ENCODE data around the gene TERT.
A peak's percentile ranks its signal among the peaks of the same experiment; 100 is the strongest.
"Not testable (repeated sequence)": the region's sequence is repeated elsewhere in the genome, so short reads cannot be mapped to it uniquely, and the experiment has no call there.

Gene TERT

DNA sequence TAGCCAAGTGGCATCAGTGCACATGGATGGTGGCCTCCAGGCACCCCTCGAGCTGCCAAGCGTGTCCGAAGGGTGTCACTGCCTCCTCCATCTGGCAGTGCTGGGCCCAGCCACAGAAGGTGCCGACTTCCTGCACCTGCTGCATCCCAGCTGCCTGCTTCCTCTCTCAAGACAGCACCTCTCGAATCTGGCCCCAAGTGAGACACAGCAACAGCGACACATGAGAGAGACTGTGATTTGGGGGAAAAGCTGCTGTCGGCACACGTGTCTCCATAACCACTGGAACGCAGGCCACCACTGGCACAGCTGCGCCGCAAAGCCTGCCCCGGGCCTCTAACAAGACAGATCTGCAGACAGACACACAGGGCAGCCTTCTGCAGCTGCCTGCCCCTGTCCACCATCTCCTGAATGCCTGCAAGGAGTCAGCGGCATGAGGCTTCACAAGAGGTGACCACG is 41.3 kb upstream of the TERT start:
- H3K27me3 Mint-ChIP-seq: no peaks in the 10 kb centered on the region
- peaks cover 16% of the 10 kb centered on the region for H3K4me1 Mint-ChIP-seq

GRCh38 chr5:1335540-1336095 is 40.8 kb upstream of the TERT start:
- ATAC-seq (ENCODE audit: low read depth) (no peak), DNase-seq (ENCODE audit: low spot score in 2 of 2) (no peak)
- Mint-ChIP-seq H3K36me3 (peaks cover 23% of the 10 kb centered on the region), H3K27me3 (no peaks in the 10 kb centered on the region), H3K27ac (peak overlapping the region; percentile 90), H3K4me1 (peaks cover 14% of the 10 kb centered on the region), H3K4me3 (no peak overlapping the region), H3K9me3 (no peaks in the 10 kb centered on the region)

More for the DNA sequence above, 41.3 kb upstream of the TERT start:
- peak; percentile 89 for ATAC-seq (ENCODE audit: low read depth)
- H3K4me3 Mint-ChIP-seq: no peak overlapping the region
- H3K36me3 Mint-ChIP-seq: peaks cover 26% of the 10 kb centered on the region
- no peaks in the 10 kb centered on the region for H3K9me3 Mint-ChIP-seq
- no peak for DNase-seq (ENCODE audit: low spot score in 2 of 2)
- H3K27ac Mint-ChIP-seq: peak overlapping the region; percentile 90

DNA sequence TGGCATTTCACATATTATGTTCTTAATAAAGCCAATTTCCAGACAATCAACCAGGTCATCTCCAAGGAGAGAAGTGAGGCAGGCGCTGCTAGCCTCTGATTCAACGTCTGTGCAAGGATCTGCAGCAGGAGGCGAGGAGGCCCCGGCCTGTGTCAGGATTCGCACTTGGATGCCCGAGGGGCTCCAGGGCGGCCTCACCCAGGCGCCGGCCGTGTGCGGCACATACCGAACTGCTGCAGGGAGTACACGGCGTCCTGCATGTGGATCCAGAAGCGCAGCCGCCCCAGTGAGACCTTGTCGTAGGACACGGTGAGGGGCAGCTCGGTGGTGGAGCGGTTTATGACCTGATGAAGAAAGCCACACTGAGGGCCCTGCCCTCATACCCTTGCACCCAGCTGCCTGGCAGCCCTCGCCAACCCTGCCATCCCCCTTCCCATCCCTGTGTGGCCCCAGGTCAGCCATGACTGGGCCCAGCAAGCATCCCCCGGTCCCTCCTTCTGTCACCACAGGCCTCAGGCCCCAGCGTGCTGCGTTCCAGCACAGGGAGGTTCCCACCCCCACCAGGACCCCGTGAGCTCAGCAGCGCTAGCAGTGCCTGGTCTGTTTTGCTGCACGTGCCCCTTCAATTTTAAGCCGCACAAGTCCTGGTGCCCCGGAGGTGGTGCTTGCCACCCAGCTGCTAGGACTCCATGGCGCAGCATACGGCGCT is 40.1 kb upstream of the TERT start:
- Mint-ChIP-seq H3K4me3 (no peak overlapping the region), H3K36me3 (peaks cover 20% of the 10 kb centered on the region), H3K27ac (no peak overlapping the region), H3K27me3 (no peaks in the 10 kb centered on the region), H3K9me3 (no peaks in the 10 kb centered on the region), H3K4me1 (peaks cover 14% of the 10 kb centered on the region)
- DNase-seq (ENCODE audit: low spot score in 2 of 2) (no peak), ATAC-seq (ENCODE audit: low read depth) (no peak)

- Mint-ChIP-seq H3K36me3 (peaks cover 19% of the 10 kb centered on the region), H3K4me1 (peaks cover 14% of the 10 kb centered on the region), H3K27ac (no peak overlapping the region), H3K9me3 (no peaks in the 10 kb centered on the region), H3K27me3 (no peaks in the 10 kb centered on the region), H3K4me3 (no peak overlapping the region)
- ATAC-seq (ENCODE audit: low read depth) (no peak), DNase-seq (ENCODE audit: low spot score in 2 of 2) (no peak)
These were observed 39.1 kb upstream of the TERT start for GRCh38 chr5:1333986-1334385.

DNA sequence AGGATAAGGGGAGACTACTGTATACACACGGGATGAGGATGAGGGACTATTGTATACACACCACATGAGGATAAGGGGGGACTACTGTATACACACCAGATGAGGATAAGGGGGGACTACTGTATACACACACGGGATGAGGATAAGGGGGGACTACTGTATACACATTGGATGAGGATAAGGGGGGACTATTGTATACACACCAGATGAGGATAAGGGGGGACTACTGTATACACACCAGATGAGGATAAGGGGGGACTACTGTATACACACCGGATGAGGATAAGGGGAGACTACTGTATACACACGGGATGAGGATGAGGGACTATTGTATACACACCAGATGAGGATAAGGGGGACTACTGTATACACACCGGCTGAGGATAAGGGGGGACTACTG is 38.4 kb upstream of the TERT start:
- H3K4me1 Mint-ChIP-seq: peaks cover 19% of the 10 kb centered on the region
- H3K36me3 Mint-ChIP-seq: peaks cover 24% of the 10 kb centered on the region
- not testable (repeated sequence) for H3K9me3 Mint-ChIP-seq; H3K27me3 Mint-ChIP-seq; ATAC-seq (ENCODE audit: low read depth); DNase-seq (ENCODE audit: low spot score in 2 of 2); H3K4me3 Mint-ChIP-seq
- H3K27ac Mint-ChIP-seq: peak overlapping the region; percentile 45

- ATAC-seq (ENCODE audit: low read depth) (no peak), DNase-seq (ENCODE audit: low spot score in 2 of 2) (no peak)
- Mint-ChIP-seq H3K4me1 (peaks cover 23% of the 10 kb centered on the region), H3K4me3 (no peak overlapping the region), H3K27ac (no peak overlapping the region), H3K9me3 (no peaks in the 10 kb centered on the region), H3K27me3 (no peaks in the 10 kb centered on the region), H3K36me3 (peaks cover 28% of the 10 kb centered on the region)
These were observed 37.7 kb upstream of the TERT start for GRCh38 chr5:1332461-1333001.

- peaks cover 34% of the 10 kb centered on the region for H3K36me3 Mint-ChIP-seq
These were observed 37.1 kb upstream of the TERT start for GRCh38 chr5:1331861-1332405.

GRCh38 chr5:1330847-1331831 is 36.3 kb upstream of the TERT start:
- Mint-ChIP-seq H3K36me3 (peaks cover 38% of the 10 kb centered on the region), H3K4me1 (peaks cover 32% of the 10 kb centered on the region), H3K4me3 (no peak overlapping the region), H3K27ac (no peak overlapping the region), H3K9me3 (no peaks in the 10 kb centered on the region), H3K27me3 (no peaks in the 10 kb centered on the region)
- ATAC-seq (ENCODE audit: low read depth) (no peak), DNase-seq (ENCODE audit: low spot score in 2 of 2) (no peak)

More at GRCh38 chr5:1331861-1332405, 37.1 kb upstream of the TERT start:
- Mint-ChIP-seq H3K27ac (no peak overlapping the region), H3K27me3 (no peaks in the 10 kb centered on the region), H3K4me1 (peaks cover 29% of the 10 kb centered on the region), H3K4me3 (no peak overlapping the region), H3K9me3 (no peaks in the 10 kb centered on the region)
- ATAC-seq (ENCODE audit: low read depth) (no peak), DNase-seq (ENCODE audit: low spot score in 2 of 2) (no peak)

DNA sequence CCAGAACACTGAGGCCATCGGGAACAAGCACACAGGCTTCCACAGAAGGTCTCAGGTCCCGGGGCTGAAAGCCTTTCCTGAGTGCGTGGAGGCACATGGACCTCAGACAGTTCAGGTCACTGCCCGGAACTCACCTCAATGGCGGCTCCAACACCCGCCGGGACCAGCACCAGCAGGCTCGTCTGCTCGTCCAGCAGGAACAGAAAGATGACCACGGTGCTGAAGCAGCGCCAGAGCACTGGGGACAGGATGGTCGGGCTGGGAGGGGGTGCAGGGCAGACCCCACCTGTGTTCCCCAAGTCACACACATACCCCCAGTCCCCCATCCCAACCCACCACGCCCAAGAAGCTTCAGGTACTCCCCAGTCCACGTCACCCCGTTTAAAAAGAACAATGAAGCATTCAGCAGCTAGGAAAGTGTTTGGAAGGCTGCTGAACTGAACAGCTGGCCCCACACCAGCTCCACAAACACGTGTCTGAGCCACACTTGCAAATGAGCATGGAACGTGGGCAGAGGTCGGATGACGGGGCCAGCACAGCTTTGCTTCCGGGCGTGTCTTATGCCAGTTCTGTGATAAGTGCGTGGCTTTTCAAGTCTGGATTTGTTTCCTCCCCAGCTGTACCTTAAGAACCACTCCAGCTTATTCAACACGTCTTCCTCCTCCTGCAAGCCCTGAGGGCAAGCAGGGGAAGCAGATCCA is 35.4 kb upstream of the TERT start:
- Mint-ChIP-seq H3K27me3 (no peaks in the 10 kb centered on the region), H3K4me1 (peaks cover 28% of the 10 kb centered on the region), H3K27ac (no peak overlapping the region), H3K36me3 (peaks cover 35% of the 10 kb centered on the region), H3K9me3 (no peaks in the 10 kb centered on the region), H3K4me3 (no peak overlapping the region)
- DNase-seq (ENCODE audit: low spot score in 2 of 2) (no peak), ATAC-seq (ENCODE audit: low read depth) (no peak)

DNA sequence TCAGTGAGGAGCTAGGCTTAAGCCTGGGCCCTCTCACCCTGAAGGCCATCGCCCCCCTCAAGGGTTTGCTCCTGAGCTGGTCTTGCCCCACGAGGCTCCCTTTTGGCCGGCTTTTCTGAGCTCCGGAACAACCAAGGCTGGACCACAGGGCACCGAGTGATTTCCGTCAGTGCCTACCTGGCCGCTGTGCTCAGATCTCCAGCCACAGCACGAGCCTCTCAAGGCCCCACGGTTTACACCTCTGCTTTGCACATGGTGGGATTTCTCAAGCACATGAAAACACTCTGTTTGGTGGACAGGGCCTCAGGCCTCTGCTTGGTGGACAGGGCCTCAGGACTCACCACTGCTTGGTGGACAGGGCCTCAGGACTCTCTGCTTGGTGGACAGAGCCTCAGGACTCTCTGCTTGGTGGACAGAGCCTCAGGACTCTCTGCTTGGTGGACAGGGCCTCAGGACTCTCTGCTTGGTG is 34.3 kb upstream of the TERT start:
- no peaks in the 10 kb centered on the region for H3K9me3 Mint-ChIP-seq
- no peaks in the 10 kb centered on the region for H3K27me3 Mint-ChIP-seq
- ATAC-seq (ENCODE audit: low read depth) (no peak), DNase-seq (ENCODE audit: low spot score in 2 of 2) (no peak)
- peak overlapping the region; percentile 39 for H3K27ac Mint-ChIP-seq
- no peak overlapping the region for H3K4me3 Mint-ChIP-seq
- H3K36me3 Mint-ChIP-seq: peaks cover 35% of the 10 kb centered on the region
- peaks cover 28% of the 10 kb centered on the region for H3K4me1 Mint-ChIP-seq

GRCh38 chr5:1328237-1329110 is 33.6 kb upstream of the TERT start:
- DNase-seq (ENCODE audit: low spot score in 2 of 2); ATAC-seq (ENCODE audit: low read depth); H3K27me3 Mint-ChIP-seq; H3K4me3 Mint-ChIP-seq; H3K9me3 Mint-ChIP-seq: not testable (repeated sequence)
- Mint-ChIP-seq H3K36me3 (peaks cover 34% of the 10 kb centered on the region), H3K4me1 (peaks cover 28% of the 10 kb centered on the region), H3K27ac (peak overlapping the region; percentile 39)

- DNase-seq (ENCODE audit: low spot score in 2 of 2); ATAC-seq (ENCODE audit: low read depth); H3K9me3 Mint-ChIP-seq; H3K4me3 Mint-ChIP-seq; H3K27me3 Mint-ChIP-seq: not testable (repeated sequence)
- peaks cover 26% of the 10 kb centered on the region for H3K36me3 Mint-ChIP-seq
- peaks cover 24% of the 10 kb centered on the region for H3K4me1 Mint-ChIP-seq
- H3K27ac Mint-ChIP-seq: peak overlapping the region; percentile 48
These were observed 32.3 kb upstream of the TERT start for GRCh38 chr5:1326901-1327756.
